ENCODE data around the gene YRDC. TPM values are rescaled to one million over a fixed set of nuclear protein-coding genes. Genes with fewer than 3 reads are reported as not detected.

YRDC gene
- total and polyA plus RNA-seq, 2 of the 13 experiments (the other 11 are each of a cell fraction or from before 2014, with no cell fraction given) = 27.5 to 29.2 TPM

DNA sequence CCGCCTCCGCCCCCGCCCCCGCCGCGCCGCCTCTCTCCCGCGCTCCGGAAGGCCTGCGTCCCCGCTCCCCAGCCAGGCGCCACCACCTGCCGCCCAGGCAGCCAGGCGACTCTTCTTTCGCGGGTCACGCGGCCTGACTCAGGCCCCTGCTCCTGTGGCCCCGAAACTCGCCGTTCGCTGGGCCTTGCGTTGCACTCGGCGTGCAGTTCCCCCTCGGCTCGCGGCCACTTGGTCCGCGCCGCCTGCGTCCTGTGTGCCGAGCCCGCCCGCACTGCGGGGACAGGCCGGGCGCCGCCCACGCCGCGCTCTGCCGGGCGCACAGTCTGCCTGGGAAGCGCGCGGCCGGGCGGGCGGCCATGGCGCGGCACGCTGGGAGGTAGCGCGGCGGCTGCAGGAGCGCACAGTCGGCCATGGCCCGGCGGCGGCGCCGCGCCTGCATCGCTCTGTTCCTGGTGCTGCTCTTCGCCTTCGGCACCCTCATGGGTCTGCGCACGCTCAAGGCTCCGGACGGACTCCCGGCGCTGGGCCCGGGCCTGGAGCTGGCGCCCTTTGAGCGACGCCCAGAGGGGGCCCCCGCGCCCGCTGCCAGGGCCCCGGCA lies 14.1 kb downstream of the YRDC start, which contains the start of gene MANEAL (continued):
- TF ChIP-seq HIVEP1 (CRISPR knock-in tag; IDR thresholded peaks at IDR 0.05) = no peak
- no peak for TF ChIP-seq ATF1 (CRISPR knock-in tag; IDR thresholded peaks at IDR 0.05)
- TF ChIP-seq TOPORS (CRISPR knock-in tag; IDR thresholded peaks at IDR 0.05) = no peak
- TF ChIP-seq GLI4 (CRISPR knock-in tag; IDR thresholded peaks at IDR 0.05; ENCODE audit: borderline replicate concordance) = no peak
- TF ChIP-seq, protein P1, sequence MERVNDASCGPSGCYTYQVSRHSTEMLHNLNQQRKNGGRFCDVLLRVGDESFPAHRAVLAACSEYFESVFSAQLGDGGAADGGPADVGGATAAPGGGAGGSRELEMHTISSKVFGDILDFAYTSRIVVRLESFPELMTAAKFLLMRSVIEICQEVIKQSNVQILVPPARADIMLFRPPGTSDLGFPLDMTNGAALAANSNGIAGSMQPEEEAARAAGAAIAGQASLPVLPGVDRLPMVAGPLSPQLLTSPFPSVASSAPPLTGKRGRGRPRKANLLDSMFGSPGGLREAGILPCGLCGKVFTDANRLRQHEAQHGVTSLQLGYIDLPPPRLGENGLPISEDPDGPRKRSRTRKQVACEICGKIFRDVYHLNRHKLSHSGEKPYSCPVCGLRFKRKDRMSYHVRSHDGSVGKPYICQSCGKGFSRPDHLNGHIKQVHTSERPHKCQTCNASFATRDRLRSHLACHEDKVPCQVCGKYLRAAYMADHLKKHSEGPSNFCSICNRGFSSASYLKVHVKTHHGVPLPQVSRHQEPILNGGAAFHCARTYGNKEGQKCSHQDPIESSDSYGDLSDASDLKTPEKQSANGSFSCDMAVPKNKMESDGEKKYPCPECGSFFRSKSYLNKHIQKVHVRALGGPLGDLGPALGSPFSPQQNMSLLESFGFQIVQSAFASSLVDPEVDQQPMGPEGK (CRISPR knock-in tag; IDR thresholded peaks at IDR 0.05) = peak; percentile 71
- TF ChIP-seq ATF7 (IDR thresholded peaks at IDR 0.05) = no peak
- no peak for TF ChIP-seq ATF7 (CRISPR knock-in tag; IDR thresholded peaks at IDR 0.05)
- TF ChIP-seq CBFB (CRISPR knock-in tag; IDR thresholded peaks at IDR 0.05) = no peak
- TF ChIP-seq ZNF562 (CRISPR knock-in tag; IDR thresholded peaks at IDR 0.05; ENCODE audit: borderline replicate concordance) = 0 out of 2 replicates have a peak, but pooled peaks have one; percentile 22
- TF ChIP-seq PAWR (CRISPR knock-in tag; IDR thresholded peaks at IDR 0.05; ENCODE audit: borderline replicate concordance) = no peak
- TF ChIP-seq ARID5B (CRISPR knock-in tag; IDR thresholded peaks at IDR 0.05) = no peak
- TF ChIP-seq KAT8 (CRISPR knock-in tag; IDR thresholded peaks at IDR 0.05) = peak; percentile 20; the same call in 1 of the 2 replicates
- no peak for TF ChIP-seq ZNF407 (CRISPR knock-in tag; IDR thresholded peaks at IDR 0.05; ENCODE audit: not compliant biosample characterization)
- TF ChIP-seq, protein P2, sequence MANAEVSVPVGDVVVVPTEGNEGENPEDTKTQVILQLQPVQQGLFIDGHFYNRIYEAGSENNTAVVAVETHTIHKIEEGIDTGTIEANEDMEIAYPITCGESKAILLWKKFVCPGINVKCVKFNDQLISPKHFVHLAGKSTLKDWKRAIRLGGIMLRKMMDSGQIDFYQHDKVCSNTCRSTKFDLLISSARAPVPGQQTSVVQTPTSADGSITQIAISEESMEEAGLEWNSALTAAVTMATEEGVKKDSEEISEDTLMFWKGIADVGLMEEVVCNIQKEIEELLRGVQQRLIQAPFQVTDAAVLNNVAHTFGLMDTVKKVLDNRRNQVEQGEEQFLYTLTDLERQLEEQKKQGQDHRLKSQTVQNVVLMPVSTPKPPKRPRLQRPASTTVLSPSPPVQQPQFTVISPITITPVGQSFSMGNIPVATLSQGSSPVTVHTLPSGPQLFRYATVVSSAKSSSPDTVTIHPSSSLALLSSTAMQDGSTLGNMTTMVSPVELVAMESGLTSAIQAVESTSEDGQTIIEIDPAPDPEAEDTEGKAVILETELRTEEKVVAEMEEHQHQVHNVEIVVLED (CRISPR knock-in tag; IDR thresholded peaks at IDR 0.05; ENCODE audit: borderline replicate concordance) = peak; percentile 20; the same call in 1 of the 2 replicates

Measured in HepG2 (cell line).